SJCRH30 (cell line): ENCODE measurements around the gene SETD1B. TPM values are rescaled to one million over a fixed set of nuclear protein-coding genes. Genes with fewer than 3 reads are reported as not detected.

Experiments used
- DNase-seq, 2 experiments: peaks; one replicate each; pipeline ENCODE4 v3.0.0-alpha.2; 2015 to 2020
- H3K27ac ChIP-seq: fragments of 250-450 bp; sonication (Bioruptor Pico); 2 replicates; pipeline ENCODE4 v1.5.1; 2020; ENCODE audit warnings: mild to moderate bottlenecking, moderate library complexity
- H3K27me3 ChIP-seq: fragments of 250-450 bp; sonication (Bioruptor Pico); 2 replicates; pipeline ENCODE4 v1.5.1; 2020; ENCODE audit warnings: mild to moderate bottlenecking, moderate library complexity
- H3K36me3 ChIP-seq: fragments of 250-450 bp; sonication (Bioruptor Pico); 2 replicates; pipeline ENCODE4 v1.5.1; 2020; ENCODE audit warnings: mild to moderate bottlenecking, moderate library complexity
- H3K4me1 ChIP-seq: fragments of 250-450 bp; sonication (Bioruptor Pico); 2 replicates; pipeline ENCODE4 v1.5.1; 2020; ENCODE audit warnings: mild to moderate bottlenecking, moderate library complexity
- H3K4me3 ChIP-seq: fragments of 250-450 bp; sonication (Bioruptor Pico); 2 replicates; pipeline ENCODE4 v1.5.1; 2020; ENCODE audit warnings: mild to moderate bottlenecking, moderate library complexity
- H3K9me3 ChIP-seq: fragments of 250-450 bp; sonication (Bioruptor Pico); replicated peaks from 2 replicates; pipeline ENCODE4 v1.5.1; 2020; ENCODE audit warnings: mild to moderate bottlenecking, moderate library complexity
- total RNA-seq: library from RNA; depleted of rRNA; stranded (reverse); fragments of >200 nt; shearing (Covaris generic); gene quantifications from 2 replicates; pipeline ENCODE4 v1.2.3, GENCODE V29; 2014

Gene SETD1B
- total RNA-seq, 1 experiment from 2014 or later = 3.8 TPM

DNA sequence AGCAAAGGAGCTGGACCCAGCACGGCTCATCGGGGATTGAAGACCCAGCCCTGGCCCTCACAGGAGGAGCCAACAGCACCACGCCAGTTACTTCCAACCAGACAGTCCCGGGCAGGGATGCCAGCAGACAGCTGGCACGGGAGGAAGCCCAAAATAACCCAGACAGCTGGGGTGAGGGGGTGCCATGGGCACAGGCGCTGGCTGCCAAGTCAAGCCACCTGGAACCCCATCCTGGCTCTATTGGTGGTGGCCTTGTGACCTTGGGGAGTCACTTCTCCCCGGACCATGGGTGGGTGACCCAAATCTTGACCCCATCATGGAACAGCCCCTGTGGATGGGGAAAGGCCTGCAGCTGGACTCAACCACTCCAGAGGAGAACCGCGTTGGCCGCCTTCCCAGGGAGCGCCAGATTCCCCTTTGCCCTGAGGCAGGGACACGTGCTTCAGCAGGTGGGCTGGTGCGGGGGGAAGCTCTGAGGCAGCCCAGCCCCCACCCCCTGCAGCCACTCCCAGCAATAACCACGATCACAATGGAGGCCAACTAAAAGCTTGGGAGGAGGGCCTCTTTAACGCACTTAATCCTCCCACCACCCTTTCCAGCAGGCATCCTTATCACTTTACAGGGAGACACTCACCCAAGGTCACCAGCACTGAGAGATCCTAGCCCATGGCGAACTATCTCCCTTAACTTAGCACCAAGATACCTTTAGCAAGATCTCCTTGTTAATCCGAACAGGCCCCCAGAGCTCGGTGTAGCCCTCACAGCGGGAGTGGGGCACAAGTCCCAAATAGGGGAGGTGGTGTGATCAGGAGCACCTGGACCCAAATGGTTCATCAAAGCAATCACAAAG lies 5.6 kb upstream of the SETD1B start:
- H3K27me3 ChIP-seq = no peaks in the 10 kb centered on the region
- peaks cover 44% of the 10 kb centered on the region for H3K4me1 ChIP-seq
- peak overlapping the region; percentile 47 for H3K27ac ChIP-seq
- peaks cover 9% of the 10 kb centered on the region for H3K36me3 ChIP-seq
- DNase-seq = peak; percentile 89 to 90
- H3K4me3 ChIP-seq = peak overlapping the region; percentile 6; the same call in 1 of the 2 replicates
- H3K9me3 ChIP-seq = no peaks in the 10 kb centered on the region

- Histone ChIP-seq H3K27ac (peak overlapping the region; percentile 47), H3K4me1 (peaks cover 44% of the 10 kb centered on the region), H3K9me3 (no peaks in the 10 kb centered on the region), H3K4me3 (no peak overlapping the region; the same call in 1 of the 2 replicates), H3K36me3 (peaks cover 9% of the 10 kb centered on the region), H3K27me3 (no peaks in the 10 kb centered on the region)
- no peak for DNase-seq
Observed at GRCh38 chr12:121798787-121799155, 5.0 kb upstream of the SETD1B start.

DNA sequence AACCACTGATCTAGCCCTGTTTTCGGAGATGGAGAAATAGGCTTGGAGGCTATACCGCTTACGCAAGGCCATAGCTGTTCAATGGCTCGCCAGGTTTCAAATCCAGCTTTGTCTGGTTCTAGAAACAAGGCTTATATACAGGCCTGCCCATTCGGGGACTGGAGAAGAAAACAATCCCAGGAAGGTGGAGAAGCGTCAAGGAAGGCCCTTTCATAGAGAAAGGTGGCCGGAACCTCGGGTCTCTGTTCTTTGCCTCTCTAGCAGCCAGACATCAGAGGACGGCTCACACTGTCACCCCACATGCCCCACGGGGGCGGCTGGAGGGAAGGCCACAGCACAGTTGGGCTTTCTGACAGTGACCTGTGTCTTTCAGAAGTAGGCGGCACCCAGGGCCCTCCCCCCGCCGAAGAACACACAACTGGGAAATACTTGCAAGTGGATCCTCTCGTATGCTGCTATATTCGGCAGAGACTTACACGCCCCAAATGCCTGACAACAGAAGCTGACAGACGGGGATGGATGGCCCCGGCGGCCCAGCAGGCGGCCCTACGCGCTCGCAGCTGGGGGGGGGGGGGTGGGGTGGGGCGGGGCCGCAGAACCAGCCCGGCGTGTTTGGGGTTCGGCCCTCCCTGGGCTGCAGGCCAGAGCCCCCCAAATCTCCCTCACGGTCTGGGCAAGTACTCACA lies 4.5 kb upstream of the SETD1B start:
- H3K9me3 ChIP-seq = no peaks in the 10 kb centered on the region
- H3K4me1 ChIP-seq = peaks cover 44% of the 10 kb centered on the region
- H3K27me3 ChIP-seq = no peaks in the 10 kb centered on the region
- peak overlapping the region; percentile 74 for H3K4me3 ChIP-seq
- DNase-seq = peak; percentile 63 to 72
- peaks cover 9% of the 10 kb centered on the region for H3K36me3 ChIP-seq
- H3K27ac ChIP-seq = peak overlapping the region; percentile 99

GRCh38 chr12:121799842-121800693 lies 3.7 kb upstream of the SETD1B start:
- Histone ChIP-seq H3K27ac (peak overlapping the region; percentile 99), H3K27me3 (no peaks in the 10 kb centered on the region), H3K9me3 (no peaks in the 10 kb centered on the region), H3K36me3 (peaks cover 8% of the 10 kb centered on the region), H3K4me3 (peak overlapping the region; percentile 74), H3K4me1 (peaks cover 43% of the 10 kb centered on the region)
- peak; percentile 83 to 84 for DNase-seq

- peak overlapping the region; percentile 99 for H3K27ac ChIP-seq
- DNase-seq = peak; percentile 67 to 69
- peaks cover 37% of the 10 kb centered on the region for H3K4me1 ChIP-seq
- no peaks in the 10 kb centered on the region for H3K9me3 ChIP-seq
- peaks cover 2% of the 10 kb centered on the region; the same call in 1 of the 2 replicates for H3K36me3 ChIP-seq
- H3K4me3 ChIP-seq = peak overlapping the region; percentile 74
- no peaks in the 10 kb centered on the region for H3K27me3 ChIP-seq
Observed at GRCh38 chr12:121800694-121801594, 2.9 kb upstream of the SETD1B start.

GRCh38 chr12:121801595-121802484 lies 2.0 kb upstream of the SETD1B start:
- peak overlapping the region; percentile 74 for H3K4me3 ChIP-seq
- DNase-seq = no peak
- H3K27ac ChIP-seq = peak overlapping the region; percentile 99
- no peaks in the 10 kb centered on the region for H3K27me3 ChIP-seq
- H3K4me1 ChIP-seq = peaks cover 36% of the 10 kb centered on the region
- H3K9me3 ChIP-seq = no peaks in the 10 kb centered on the region
- H3K36me3 ChIP-seq = 0 out of 2 replicates have a peak, but pooled peaks cover 2% of the 10 kb centered on the region

- Histone ChIP-seq H3K4me3 (peak overlapping the region; percentile 74), H3K9me3 (no peaks in the 10 kb centered on the region), H3K36me3 (0 out of 2 replicates have a peak, but pooled peaks cover 2% of the 10 kb centered on the region), H3K27ac (peak overlapping the region; percentile 99), H3K27me3 (no peaks in the 10 kb centered on the region), H3K4me1 (peaks cover 30% of the 10 kb centered on the region)
- no peak for DNase-seq
Observed at GRCh38 chr12:121802485-121802842, 1.3 kb upstream of the SETD1B start.

DNA sequence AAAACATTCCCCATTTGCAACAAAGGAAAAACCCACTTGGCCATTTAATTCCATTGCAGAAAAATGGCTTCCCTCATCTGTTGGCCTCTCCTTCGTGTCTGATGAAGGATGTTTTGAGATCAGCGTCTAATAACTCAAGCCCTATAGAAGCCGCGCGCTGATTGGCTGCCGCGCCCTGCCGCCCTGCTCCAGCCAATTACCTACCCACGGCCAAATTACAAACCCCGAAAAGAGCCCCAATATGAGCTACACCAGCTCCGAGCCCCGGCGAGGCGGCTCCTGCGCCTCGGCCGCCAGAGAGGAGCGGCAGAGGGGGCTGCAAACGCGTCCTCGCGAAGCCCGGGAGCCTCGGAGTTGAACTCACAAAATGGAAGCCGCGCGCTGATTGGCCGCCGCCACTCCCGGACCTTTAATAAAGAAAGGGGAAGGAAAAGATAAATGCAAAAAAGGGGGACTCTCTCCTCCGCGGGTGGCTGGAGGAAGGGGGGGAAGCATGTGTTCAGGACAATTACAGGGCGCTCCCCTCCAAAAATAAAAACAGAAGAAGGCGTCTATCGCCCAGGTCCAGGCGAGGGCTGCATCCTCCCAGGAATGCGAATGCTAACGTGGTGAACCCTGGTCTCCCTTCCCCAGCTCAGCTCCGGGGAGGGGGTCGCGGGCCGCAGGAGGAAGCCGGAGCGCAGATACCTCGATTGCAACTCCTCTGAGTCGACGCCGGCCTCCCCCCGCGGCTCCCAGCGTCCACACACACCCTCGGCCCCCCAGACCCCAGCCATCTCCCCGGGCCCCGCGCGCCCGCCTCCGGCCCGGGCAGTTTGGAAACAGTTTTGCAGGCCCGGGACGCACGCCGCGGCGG lies 738 bp upstream of the SETD1B start:
- peak; percentile 95 to 97 for DNase-seq
- H3K36me3 ChIP-seq = 0 out of 2 replicates have a peak, but pooled peaks cover 2% of the 10 kb centered on the region
- peaks cover 24% of the 10 kb centered on the region for H3K4me1 ChIP-seq

GRCh38 chr12:121804417-121805111 lies 755 bp downstream of the SETD1B start:
- Histone ChIP-seq H3K27me3 (no peaks in the 10 kb centered on the region), H3K4me1 (peaks cover 11% of the 10 kb centered on the region), H3K27ac (peak overlapping the region; percentile 45), H3K36me3 (peaks cover 7% of the 10 kb centered on the region; the same call in 1 of the 2 replicates), H3K9me3 (no peaks in the 10 kb centered on the region), H3K4me3 (peak overlapping the region; percentile 74)
- DNase-seq = no peak

More for the DNA sequence above, 738 bp upstream of the SETD1B start:
- H3K9me3 ChIP-seq = no peaks in the 10 kb centered on the region
- no peaks in the 10 kb centered on the region for H3K27me3 ChIP-seq
- peak overlapping the region; percentile 74 for H3K4me3 ChIP-seq
- peak overlapping the region; percentile 99 for H3K27ac ChIP-seq

- no peaks in the 10 kb centered on the region for H3K27me3 ChIP-seq
- no peaks in the 10 kb centered on the region for H3K9me3 ChIP-seq
- peaks cover 11% of the 10 kb centered on the region for H3K4me1 ChIP-seq
- peaks cover 7% of the 10 kb centered on the region; the same call in 1 of the 2 replicates for H3K36me3 ChIP-seq
- H3K4me3 ChIP-seq = peak overlapping the region; percentile 74
- H3K27ac ChIP-seq = peak overlapping the region; percentile 45
- peak in 1 of 2 experiments; percentile 51 for DNase-seq
Observed at GRCh38 chr12:121805171-121806008, 1.6 kb downstream of the SETD1B start.

DNA sequence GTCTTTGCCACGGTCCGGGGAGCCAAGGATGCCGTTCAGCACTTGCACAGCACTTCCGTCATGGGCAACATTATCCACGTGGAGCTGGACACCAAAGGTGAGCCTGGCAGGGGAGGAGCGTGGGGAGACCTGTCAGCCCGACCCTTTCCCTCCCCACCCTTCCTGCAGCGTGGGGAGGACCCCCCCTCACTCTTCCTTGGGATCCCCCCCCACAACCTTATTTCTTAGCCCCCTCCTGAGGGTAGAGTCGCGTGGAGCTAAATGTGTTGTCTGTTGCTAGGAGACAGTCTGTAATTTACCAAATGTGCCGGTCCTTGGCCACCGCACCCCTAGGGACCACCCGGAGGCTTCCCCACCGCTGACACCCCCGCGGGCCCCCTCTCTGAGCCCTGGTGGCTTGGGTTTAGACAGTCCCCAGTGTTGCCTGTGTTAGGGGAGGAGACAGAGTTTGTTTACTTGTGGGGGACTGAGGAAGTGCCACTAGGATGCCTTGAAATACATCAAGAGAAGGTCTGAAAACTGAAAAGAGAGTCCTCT lies 2.3 kb downstream of the SETD1B start:
- no peak overlapping the region for H3K27ac ChIP-seq
- H3K27me3 ChIP-seq = no peaks in the 10 kb centered on the region
- peak overlapping the region; percentile 74 for H3K4me3 ChIP-seq
- H3K36me3 ChIP-seq = peaks cover 12% of the 10 kb centered on the region; the same call in 1 of the 2 replicates
- H3K9me3 ChIP-seq = no peaks in the 10 kb centered on the region
- peaks cover 11% of the 10 kb centered on the region for H3K4me1 ChIP-seq
- DNase-seq = no peak
